Loucy (cell line): ENCODE data around the gene S100Z.

Source experiments
- EZH2phosphoT487 ChIP-seq: fragments of 200-600 bp; IDR thresholded peaks from 2 replicates; pipeline ENCODE4 v1.6.1; 2018; ENCODE audit warnings: antibody characterized with exemption, mild to moderate bottlenecking, moderate library complexity, borderline replicate concordance
- TF ChIP-seq, protein P1 (sequence below): fragments of 200-600 bp; sonication (generic); conservative IDR thresholded peaks from 2 replicates; pipeline ENCODE4 v1.5.1; 2014; ENCODE audit warnings: mild to moderate bottlenecking, antibody characterized with exemption, low read length

DNA sequence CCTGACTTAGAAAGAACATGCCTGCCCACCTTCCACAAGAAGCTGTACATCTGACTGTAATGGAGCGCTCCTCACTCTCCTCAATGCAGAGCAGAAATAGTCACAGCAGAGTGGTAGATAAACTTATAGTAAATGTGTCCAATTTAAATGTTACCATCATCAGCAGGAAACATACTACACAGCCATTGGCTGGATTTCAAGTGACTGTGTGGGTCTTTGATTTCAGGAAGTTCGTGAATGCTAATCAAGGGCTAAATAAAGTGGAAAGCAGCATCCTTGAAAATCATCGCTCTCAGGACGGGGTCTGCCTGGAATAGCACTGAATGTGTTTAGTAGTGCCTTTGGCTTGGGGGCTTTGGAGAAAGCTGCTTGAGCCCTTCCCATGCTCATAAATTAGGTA, 70.7 kb downstream of the S100Z start:
- TF ChIP-seq, protein P1, sequence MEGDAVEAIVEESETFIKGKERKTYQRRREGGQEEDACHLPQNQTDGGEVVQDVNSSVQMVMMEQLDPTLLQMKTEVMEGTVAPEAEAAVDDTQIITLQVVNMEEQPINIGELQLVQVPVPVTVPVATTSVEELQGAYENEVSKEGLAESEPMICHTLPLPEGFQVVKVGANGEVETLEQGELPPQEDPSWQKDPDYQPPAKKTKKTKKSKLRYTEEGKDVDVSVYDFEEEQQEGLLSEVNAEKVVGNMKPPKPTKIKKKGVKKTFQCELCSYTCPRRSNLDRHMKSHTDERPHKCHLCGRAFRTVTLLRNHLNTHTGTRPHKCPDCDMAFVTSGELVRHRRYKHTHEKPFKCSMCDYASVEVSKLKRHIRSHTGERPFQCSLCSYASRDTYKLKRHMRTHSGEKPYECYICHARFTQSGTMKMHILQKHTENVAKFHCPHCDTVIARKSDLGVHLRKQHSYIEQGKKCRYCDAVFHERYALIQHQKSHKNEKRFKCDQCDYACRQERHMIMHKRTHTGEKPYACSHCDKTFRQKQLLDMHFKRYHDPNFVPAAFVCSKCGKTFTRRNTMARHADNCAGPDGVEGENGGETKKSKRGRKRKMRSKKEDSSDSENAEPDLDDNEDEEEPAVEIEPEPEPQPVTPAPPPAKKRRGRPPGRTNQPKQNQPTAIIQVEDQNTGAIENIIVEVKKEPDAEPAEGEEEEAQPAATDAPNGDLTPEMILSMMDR = no peak
- no peak for TF ChIP-seq EZH2phosphoT487
